NCI-H1694 (cell line): ENCODE data around the gene PAGE2B.
"Not testable (repeated sequence)": the region's sequence is repeated elsewhere in the genome, so short reads cannot be mapped to it uniquely, and the experiment has no call there.

Experiments used
- DNase-seq: peaks from one replicate; lab custom pipeline; 2025; lab: John Stamatoyannopoulos, UW

PAGE2B gene

DNA sequence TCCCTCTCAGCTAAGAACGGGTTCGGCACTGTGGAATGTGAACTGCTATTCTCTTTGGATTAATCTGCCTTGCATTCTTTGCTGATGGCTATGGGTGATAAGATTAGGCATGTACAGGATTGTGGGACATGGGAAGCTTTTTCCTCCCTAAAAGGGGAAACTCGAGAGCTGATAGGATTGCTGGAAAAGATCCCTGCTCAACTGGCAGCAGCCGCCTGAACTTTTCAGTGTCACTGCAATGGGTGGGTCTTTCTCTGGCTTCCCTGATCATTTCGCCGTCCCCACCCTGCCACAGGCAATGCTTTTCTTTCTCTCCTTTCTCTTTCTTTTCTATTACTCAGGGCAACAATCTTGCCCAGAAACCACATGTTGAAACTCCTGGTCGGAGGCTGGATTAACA is 34.5 kb downstream of the PAGE2B start:
- DNase-seq, result no peak

- DNase-seq, result no peak
Measured at GRCh38 chrX:55111578-55112254, 36.9 kb downstream of the PAGE2B start.

DNA sequence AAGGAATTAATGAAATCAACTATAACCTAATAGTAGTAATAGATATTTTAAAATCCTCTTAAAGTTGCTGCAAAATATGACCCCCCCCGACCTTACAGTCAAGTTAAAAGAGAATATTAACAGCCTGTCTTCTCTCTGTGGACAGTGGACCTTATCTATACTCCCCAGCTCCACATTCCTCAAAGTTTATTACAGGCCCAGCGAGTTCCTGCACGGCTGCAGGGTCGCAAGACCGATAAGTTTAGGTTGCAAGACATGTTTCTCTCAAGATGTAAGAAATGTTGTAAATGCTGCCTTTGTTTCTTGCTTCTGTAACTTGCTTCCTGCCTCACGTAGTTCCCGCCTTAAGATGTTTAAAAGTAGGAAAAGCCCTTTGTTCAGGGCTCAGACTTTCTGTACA is 41.8 kb downstream of the PAGE2B start:
- DNase-seq, result not testable (repeated sequence)

DNA sequence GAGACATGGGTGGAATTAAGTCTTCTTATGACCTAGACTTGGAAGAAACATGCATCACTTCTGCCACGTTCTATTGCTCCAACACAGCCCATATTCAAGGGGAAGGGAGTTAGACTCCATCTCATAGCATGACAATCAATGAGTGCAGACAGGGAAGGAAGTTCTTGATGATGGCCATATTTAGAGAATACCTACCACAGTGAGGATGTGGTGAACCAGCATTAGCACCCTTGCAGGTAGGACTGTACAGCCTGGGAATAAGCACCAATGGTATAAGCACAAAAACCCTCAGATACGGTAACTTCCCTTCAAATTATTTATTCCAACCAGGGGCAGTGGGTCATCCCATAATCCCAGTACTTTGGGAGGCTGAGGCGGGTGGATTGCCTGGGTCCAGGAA is 43.7 kb downstream of the PAGE2B start:
- DNase-seq, result no peak

DNA sequence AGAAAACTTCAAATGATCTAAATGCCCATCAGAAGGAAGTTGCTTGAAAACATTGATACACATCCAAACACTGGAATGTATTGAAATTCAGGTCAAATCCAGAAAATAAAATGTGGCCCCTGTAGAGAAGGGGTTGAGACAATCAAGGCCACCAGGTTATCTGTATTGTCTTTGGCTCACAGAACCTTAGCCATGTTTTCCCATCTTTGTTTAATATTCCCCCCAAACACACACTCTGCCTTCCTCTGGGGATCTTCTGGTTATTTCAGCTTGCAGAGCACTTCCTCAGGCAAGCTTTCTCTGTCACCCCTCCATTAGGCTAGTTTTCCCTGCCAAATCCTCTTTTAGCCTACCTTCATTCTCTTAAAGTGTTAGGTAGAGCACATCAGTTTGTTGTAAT is 44.4 kb downstream of the PAGE2B start:
- DNase-seq, result no peak

- no peak for DNase-seq
Measured at GRCh38 chrX:55119712-55120111, 44.9 kb downstream of the PAGE2B start.

DNA sequence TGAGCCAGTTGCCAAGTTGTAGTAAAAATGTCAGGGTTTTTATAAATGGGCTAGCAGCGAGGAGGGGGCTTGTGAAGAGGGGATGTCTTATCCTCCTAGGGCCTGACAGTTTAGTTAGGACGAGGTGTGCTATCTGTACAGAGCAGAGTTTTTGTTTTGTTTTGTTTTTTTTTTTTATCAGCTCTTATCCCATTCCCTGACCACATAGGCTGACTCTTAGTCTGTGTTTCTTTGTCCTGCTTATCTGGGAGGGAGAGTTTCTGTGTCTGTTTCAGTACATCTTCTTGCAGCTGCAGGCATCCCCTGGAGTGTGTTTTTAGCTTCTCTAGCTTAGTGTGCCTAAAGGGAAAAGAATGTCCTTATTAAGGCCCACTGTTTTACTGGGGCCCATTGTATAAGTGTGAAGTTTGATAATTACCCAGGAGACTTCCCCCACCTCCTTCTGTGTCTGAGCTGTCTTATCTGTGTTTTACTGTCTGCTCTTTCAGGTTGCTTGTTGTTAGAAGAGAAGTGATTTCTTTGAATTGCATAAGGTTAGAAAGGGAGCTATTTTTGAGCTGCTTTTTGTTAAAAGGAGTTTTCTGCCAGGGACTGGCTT is 46.0 kb downstream of the PAGE2B start:
- no peak for DNase-seq

GRCh38 chrX:55123900-55124299 is 49.1 kb downstream of the PAGE2B start:
- no peak for DNase-seq

DNA sequence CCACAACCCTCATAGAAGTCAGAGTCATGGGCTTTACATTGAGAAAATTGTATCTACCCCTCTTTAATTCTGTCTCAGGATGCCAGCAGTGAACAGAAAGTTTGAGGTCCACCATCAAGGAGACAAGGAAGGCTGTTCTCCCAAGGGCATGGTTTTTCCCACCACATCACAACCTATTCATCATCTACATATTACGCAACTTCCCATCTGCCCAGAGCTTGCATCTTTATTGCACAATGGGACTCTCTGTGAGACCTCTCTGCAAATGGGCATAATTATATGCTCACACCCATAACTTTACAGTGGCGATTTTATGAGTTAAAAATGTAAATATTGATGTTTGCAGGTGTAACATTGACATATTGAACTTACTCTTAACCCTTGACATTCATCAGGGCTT is 52.9 kb downstream of the PAGE2B start:
- DNase-seq, result no peak
